Liver (tissue), 3 donors: ENCODE results near the gene LCN12.

ENCODE experiments used
- EGR1 ChIP-seq, 2 donors: IDR thresholded peaks; 2 replicates each; pipeline ENCODE4 v1.6.1; 2016 to 2018; ENCODE audit warnings: antibody characterized with exemption in 2 of 2, low read depth in 2 of 2
- HNF4A ChIP-seq, 2 donors: conservative IDR thresholded peaks; 2 replicates each; pipeline ENCODE4 v1.6.1; 2016; ENCODE audit warnings: antibody characterized with exemption in 2 of 2, mild to moderate bottlenecking in 2 of 2
- RAD21 ChIP-seq, 2 donors: IDR thresholded peaks; 2 replicates each; pipeline ENCODE4 v1.6.1; 2016; ENCODE audit warnings: antibody characterized with exemption in 2 of 2, mild to moderate bottlenecking in 2 of 2
- TF ChIP-seq, protein P1 (sequence below): fragments of 150-350 bp; IDR thresholded peaks from 2 replicates; pipeline ENCODE4 v1.5.1; 2017; ENCODE audit warnings: improper control_type of control experiment, low read depth, low read length; ENCODE audit not compliant: missing input control
- donor health status: healthy.
- donor health status: healthy.

DNA sequence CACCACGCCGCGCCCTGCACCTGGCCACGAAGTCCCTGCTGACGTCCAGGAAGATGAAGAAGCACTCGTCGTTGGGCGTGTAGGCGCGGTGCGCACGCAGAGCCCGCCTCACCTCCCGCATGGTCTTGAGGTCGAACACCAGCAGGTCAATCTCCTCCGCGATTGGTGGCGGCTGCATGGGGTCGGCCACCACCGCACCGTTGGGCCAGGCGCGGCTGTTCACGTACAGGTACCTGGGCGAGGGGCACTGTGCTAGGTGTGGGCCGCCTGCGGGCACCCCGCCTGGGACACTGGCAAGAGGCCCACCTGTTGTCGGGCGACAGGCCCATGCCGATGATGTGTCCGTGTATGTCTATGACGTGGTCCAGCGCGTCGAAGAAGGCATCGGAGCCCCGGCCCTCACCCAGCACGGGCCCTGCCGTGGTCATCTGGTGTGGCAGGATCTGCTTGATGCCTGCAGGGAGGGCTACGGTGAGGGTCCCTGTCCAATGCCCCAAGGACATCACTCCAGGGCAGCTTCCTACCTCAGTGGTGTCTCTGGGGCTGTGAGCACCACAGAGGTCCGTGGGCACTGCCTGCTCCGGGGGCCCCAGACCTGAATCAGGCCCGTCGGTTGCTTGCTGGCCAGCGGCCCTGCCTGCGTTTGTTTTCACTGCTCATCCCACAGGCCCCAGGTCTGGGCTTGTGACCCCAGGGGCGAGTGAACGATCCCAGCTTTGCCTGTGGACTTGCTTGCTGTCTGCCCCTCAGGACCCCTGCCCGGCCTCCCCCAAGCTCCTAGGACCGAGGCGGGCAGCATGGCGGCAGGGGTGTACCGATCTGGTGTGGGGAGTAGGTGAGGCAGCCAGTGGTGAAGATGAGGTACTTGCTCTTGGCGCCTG lies 10.6 kb upstream of the LCN12 start:
- TF ChIP-seq, protein P1, sequence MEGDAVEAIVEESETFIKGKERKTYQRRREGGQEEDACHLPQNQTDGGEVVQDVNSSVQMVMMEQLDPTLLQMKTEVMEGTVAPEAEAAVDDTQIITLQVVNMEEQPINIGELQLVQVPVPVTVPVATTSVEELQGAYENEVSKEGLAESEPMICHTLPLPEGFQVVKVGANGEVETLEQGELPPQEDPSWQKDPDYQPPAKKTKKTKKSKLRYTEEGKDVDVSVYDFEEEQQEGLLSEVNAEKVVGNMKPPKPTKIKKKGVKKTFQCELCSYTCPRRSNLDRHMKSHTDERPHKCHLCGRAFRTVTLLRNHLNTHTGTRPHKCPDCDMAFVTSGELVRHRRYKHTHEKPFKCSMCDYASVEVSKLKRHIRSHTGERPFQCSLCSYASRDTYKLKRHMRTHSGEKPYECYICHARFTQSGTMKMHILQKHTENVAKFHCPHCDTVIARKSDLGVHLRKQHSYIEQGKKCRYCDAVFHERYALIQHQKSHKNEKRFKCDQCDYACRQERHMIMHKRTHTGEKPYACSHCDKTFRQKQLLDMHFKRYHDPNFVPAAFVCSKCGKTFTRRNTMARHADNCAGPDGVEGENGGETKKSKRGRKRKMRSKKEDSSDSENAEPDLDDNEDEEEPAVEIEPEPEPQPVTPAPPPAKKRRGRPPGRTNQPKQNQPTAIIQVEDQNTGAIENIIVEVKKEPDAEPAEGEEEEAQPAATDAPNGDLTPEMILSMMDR = no peak
- no peak for TF ChIP-seq EGR1 (IDR thresholded peaks at IDR 0.05; ENCODE audit: low read depth in 2 of 2)
- no peak for TF ChIP-seq RAD21 (IDR thresholded peaks at IDR 0.05)
- no peak for TF ChIP-seq HNF4A (conservative IDR thresholded peaks at IDR 0.05)
